GM12864 (cell line): ENCODE measurements around the gene ROPN1.
"Not testable (repeated sequence)": the region's sequence is repeated elsewhere in the genome, so short reads cannot be mapped to it uniquely, and the experiment has no call there.

Source experiments
- DNase-seq: peaks from one replicate; pipeline ENCODE4 v3.0.0-alpha.2; 2011; ENCODE audit warnings: low read depth
- H3K4me3 ChIP-seq: 2 replicates; pipeline ENCODE4 v1.5.1; 2011; ENCODE audit warnings: mild to moderate bottlenecking, low read depth, low read length, control low read depth
- CTCF ChIP-seq: IDR thresholded peaks from 2 replicates; pipeline ENCODE4 v1.5.1; 2011; ENCODE audit warnings: low read depth, mild to moderate bottlenecking, moderate library complexity, low read length, control low read depth, inconsistent platforms; ENCODE audit errors: missing control alignments

ROPN1 gene

GRCh38 chr3:123984957-123985356 is 7.0 kb downstream of the ROPN1 start:
- H3K4me3 ChIP-seq: no peak overlapping the region
- no peak for DNase-seq
- TF ChIP-seq CTCF: no peak

- no peak for TF ChIP-seq CTCF
- no peak for DNase-seq
- no peak overlapping the region for H3K4me3 ChIP-seq
These were observed 7.6 kb downstream of the ROPN1 start for GRCh38 chr3:123984350-123984749.

DNA sequence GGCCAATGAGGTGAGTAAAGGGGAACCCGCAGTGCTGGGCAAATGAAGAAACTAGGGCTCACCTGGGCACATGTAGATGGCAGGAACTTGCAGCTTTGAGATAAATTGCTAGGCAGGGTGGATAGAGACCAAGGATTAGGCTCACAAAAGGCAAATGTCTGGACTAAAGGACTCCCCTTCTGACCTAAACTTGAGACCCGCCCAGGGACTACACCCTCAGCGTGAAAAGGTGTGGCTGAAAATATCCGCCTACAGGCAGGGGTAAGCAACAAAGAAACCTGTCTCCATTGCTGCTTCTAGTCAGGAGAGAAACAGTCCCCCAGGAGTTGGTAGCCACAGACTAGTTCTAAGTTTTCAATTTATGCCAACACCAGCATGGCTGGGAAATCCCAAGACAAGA is 10.6 kb downstream of the ROPN1 start:
- H3K4me3 ChIP-seq, DNase-seq: not testable (repeated sequence)

DNA sequence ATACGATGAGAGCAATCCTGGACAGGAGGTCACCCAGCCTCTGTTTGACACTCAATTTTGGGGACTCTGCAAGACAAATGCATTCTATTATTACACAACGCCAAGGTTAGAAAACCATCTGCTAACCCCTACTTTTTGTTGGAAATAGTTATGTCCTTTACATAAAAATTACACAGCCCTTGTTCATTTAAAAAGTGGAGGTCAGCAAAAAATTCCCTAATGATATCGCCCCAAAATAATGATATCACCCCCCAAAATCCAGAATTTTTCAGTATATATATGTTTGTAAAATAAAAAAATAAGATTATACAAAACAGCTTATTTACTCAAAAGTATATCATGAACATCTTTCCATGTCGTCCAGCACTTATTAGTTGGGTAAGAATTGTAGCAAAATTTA is 11.4 kb downstream of the ROPN1 start:
- H3K4me3 ChIP-seq: no peak overlapping the region
- DNase-seq: no peak
- TF ChIP-seq CTCF: no peak

DNA sequence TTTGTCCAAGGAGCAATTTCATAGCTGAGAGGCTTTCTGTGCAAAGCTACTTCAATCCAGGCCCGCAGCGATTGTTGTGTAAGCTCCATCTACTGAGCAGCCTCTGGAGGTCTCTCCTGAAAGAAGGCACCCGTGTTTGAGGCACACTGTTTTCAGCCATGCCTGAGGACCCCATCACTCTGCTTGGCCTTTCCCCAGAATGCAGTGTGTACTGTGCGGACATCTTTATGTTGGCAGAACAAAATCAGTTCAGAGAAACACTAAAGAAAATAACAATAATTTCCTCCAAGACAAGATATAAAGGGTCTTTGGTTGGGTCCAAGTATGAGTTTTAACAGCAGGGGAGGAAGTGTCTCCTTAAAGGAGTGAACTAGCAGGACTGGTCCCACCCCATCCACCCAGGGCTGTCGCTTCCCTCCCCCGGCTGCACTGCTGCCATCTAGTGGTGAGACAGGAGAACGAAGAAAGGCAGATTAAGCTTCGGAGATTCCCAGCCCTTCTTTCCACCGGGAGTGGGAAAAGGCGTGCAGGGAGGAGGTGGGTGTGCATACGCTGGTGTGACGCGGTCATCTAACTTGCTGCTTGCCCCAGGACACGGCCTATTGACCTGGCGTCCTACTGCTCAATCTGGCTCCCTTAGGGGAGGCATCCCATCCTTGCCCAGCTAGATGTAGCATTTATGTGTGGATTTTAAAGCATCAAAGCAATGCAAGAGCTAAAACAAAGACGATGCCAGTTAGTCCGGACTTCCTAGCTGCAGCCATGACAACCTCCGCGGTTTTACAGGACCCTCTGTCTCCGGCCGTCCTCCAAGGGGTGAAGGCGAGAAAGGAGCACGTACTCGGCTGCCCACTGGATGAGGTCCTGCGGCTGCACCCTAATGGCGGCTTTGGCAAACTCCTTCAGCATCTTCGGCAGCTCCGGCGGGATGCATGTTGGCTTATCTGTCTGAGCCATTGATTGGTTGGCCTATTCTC is 12.1 kb downstream of the ROPN1 start:
- H3K4me3 ChIP-seq, DNase-seq: not testable (repeated sequence)
- TF ChIP-seq CTCF: peak; percentile 69

GRCh38 chr3:123976904-123977303 is 15.0 kb downstream of the ROPN1 start:
- H3K4me3 ChIP-seq, DNase-seq: not testable (repeated sequence)

DNA sequence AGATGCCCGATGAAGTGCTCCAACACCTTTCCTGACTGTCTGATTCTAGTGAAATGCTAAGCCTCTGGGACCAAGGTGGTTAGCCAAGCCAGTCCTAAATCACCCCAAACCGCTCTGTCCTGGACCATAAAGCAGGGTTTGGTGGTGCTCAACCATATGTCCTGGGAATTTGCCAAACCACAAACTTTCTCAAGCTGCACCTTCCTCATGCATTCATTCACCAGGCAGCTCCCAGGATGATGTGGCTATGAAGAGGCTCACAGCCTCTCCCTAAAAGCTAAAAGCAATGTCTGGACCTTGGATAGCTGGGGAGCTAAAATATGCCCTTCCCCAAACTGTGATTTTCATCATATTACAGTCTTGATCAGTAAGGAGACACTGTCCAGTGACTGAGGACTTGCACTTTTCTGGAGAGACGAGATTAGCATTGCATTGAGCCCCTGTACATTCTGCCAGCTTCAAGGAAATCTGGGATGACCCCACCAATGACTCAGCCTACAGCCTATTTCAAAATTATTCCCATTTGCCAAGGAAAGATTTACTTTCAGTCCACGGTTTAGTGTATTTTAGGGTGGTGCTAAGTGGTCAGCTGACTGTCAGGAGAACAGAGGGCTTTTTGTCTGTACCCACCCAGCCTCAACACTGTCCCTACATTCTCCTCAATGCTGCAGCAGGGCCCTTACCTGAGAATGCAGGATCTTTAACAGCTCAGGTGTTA is 15.6 kb downstream of the ROPN1 start:
- DNase-seq, H3K4me3 ChIP-seq: not testable (repeated sequence)

GRCh38 chr3:123975030-123975429 is 16.9 kb downstream of the ROPN1 start:
- not testable (repeated sequence) for DNase-seq, H3K4me3 ChIP-seq

DNA sequence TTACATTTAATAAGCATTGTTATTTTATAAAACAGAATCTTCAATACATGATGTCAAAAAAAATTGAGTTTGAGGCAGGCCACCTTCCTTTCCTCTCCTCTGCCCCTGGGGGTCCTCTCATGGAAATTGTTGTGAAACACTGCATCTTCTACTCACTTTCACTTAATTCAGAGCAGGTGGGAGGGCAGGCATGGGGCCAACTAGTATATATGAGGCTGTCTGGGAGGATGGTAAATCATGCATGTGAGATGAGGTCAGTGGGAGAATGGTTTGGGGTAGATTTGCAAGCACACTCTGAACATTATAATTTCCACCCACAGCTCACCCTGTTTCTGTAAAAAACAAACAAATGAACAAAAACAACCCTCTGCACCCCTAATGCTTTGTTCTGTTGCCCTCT is 20.5 kb downstream of the ROPN1 start:
- no peak overlapping the region for H3K4me3 ChIP-seq
- DNase-seq: no peak
- no peak for TF ChIP-seq CTCF

- not testable (repeated sequence) for H3K4me3 ChIP-seq, DNase-seq
These were observed 24.7 kb downstream of the ROPN1 start for GRCh38 chr3:123967260-123967659.

GRCh38 chr3:123966799-123967198 is 25.1 kb downstream of the ROPN1 start:
- DNase-seq, H3K4me3 ChIP-seq: not testable (repeated sequence)

DNA sequence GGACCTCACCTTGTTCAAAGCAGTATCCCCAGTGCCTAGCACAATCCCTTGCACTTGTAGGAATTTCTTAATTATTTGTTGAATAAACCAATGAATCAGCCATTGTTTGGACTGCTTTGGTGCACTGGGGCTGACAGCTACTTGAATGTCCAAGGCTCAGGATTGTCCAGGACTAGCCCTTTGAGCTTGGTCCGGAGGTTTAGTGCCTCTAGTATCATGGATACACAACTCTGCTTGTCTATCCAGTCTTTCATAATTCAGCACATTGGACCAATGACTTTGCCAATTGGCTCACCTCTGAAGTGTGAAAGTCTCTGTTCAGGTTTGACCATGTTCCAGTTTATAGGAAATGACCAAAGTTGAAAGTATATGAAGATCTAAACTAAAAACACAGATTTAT is 27.1 kb downstream of the ROPN1 start:
- not testable (repeated sequence) for DNase-seq, H3K4me3 ChIP-seq
